ENCODE data around the gene RAD54L.
"Not testable (repeated sequence)": the region's sequence is repeated elsewhere in the genome, so short reads cannot be mapped to it uniquely, and the experiment has no call there.

RAD54L gene

GRCh38 chr1:46285730-46286477 is 38.3 kb downstream of the RAD54L start:
- DNase-seq (ENCODE audit: low read depth), result no peak

GRCh38 chr1:46288485-46289133 is 41.0 kb downstream of the RAD54L start:
- DNase-seq (ENCODE audit: low read depth), result peak; percentile 62

- DNase-seq (ENCODE audit: low read depth), result no peak
These were observed 41.6 kb downstream of the RAD54L start for GRCh38 chr1:46289134-46289494.

DNA sequence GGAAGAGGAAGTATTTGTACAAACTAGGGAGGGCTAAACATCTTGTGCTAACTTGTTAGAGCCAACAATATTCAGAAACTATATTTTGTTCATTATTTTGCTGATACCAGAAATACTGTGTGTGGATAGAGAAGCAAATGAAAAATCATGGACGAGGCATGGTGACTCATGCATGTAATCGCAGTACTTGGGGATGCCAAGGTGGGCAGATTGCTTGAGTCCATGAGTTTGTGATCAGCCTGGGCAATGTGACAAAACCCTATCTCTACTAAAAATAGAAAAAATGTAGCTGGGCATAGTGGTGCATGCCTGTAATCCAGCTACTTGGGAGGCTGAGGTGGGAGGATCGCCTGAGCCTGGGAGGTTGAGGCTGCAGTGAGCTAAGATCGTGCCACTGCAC is 42.4 kb downstream of the RAD54L start:
- no peak for DNase-seq (ENCODE audit: low read depth)

DNA sequence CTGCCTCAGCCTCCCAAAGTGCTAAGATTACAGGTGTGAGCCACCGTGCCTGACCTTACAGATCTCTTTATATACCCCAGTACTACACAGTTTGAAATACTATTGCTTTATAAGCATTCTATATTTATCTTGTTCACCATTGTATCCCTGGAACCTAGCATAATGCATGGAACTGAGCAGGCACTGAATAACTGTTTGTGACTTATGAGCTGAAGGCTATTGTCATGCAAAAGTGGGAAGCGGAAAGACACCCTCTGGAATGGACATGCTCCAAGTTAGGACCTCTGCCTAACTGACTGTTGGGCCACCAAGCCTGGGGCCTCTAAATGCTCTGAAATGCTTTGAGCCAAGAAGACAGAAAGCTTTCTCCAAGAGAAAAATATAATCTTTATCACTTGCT is 47.7 kb downstream of the RAD54L start:
- DNase-seq (ENCODE audit: low read depth), result no peak

DNA sequence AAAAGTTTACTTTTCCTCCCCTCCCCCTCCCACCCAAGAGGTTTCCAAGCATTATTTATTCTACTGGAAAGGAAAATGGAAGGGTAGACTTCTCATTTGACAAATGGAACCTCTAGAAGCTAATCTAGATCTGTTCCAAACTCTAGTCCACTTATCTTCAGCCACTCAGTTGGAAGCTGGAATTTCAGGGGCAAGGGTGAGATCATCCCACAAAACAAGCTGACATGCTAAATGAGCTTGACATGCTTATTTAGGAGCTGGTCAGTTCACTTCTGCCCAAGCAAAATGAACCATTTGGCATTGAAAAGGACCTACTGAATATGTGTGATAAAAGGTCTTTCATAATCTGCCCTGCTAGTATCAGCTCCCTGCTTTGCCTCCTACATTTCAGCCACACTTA is 50.8 kb downstream of the RAD54L start:
- peak; percentile 75 for DNase-seq (ENCODE audit: low read depth)

GRCh38 chr1:46300673-46301405 is 53.3 kb downstream of the RAD54L start:
- peak; percentile 32 for DNase-seq (ENCODE audit: low read depth)

DNA sequence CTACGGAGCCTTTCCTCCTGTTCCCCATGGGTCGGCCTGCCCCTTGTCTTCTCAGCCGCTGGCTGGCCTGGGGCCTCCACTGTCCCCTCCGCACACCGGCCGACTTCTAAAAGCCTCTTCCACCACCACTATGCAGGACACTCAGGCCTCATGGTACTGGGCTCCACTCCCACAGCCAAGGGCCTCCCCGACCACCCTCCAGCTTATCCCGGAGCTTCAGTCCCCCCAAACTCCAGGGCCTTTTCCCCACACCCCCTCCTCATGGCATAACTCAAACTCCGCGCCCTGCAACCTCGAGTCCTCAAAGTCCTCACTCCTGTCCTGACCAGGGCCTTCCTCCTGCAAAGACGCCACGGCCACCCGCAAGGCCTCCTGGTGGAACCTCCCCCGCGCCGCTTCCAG is 53.8 kb downstream of the RAD54L start:
- no peak for DNase-seq (ENCODE audit: low read depth)

GRCh38 chr1:46301808-46302640 is 54.5 kb downstream of the RAD54L start:
- DNase-seq (ENCODE audit: low read depth), result peak; percentile 51

- peak; percentile 31 for DNase-seq (ENCODE audit: low read depth)
These were observed 55.1 kb downstream of the RAD54L start for GRCh38 chr1:46302641-46303037.

DNA sequence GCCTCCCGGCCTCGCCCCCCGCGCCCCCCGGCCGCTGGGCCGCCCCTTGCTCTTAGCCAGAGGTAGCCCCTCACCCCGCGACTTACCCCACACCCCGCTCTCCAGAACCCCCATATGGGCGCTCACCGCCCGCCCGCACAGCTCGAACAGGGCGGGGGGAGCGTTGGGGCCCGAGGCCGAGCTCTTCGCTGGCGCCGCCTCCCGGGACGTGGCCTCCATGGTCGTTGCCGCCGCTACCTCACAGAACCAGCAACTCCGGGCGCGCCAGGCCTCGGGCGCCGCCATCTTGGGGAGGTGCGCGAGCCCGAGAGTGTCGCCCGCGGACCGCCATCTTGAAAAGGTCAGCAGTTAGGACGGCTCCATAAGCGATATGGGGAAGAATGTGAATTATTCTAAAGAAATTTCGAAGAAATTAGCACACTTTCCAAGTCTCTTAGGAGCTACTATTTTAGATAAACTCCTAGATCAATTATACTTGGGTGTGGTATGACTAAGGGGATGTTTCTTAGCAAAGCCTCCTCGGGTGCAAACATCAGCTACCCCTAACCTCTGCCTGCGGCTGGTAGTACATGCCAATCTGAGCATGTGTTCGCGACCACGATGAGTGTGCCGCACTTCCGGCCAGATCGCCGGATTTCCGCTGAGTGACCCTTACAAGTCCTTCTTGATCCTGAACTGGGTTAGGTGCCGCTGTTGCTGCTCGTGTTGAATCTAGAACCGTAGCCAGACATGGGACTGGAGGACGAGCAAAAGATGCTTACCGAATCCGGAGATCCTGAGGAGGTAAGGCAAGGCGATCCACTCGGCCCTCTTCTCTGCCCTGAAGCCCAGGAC is 55.7 kb downstream of the RAD54L start, which contains the start of the genes LRRC41 and UQCRH:
Gene LRRC41 (minus strand): TSS at position 579 of the 834 bp plus-strand sequence. CDS start 294 bp downstream, at position 285.
Gene UQCRH (plus strand): TSS at position 661 of the 834 bp plus-strand sequence. CDS start 69 bp downstream, at position 730.
- peak; percentile 98 for DNase-seq (ENCODE audit: low read depth)

DNA sequence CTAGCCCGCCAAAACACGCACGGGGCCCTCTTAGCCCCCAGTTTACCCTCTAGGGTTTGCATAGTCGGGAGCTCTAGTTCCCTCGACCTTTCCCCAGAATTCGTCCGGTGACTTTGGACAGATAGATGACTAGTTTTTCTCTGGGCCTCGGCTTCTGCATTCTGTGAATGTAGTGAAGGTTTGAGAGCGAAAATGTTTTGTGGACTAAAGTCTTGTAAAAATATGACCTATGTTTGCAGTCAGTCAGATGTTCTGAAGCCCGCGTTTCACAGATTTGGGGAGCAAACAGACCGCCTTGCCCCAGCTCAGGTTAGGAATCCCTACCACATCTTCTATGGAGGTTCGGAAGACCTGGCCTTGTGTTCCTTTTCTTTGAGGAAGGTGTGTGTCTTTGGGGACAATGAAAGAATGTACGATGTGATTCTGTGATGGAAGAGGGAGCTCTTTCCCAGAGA is 56.3 kb downstream of the RAD54L start:
- no peak for DNase-seq (ENCODE audit: low read depth)

- no peak for DNase-seq (ENCODE audit: low read depth)
These were observed 58.6 kb downstream of the RAD54L start for GRCh38 chr1:46306159-46306530.

DNA sequence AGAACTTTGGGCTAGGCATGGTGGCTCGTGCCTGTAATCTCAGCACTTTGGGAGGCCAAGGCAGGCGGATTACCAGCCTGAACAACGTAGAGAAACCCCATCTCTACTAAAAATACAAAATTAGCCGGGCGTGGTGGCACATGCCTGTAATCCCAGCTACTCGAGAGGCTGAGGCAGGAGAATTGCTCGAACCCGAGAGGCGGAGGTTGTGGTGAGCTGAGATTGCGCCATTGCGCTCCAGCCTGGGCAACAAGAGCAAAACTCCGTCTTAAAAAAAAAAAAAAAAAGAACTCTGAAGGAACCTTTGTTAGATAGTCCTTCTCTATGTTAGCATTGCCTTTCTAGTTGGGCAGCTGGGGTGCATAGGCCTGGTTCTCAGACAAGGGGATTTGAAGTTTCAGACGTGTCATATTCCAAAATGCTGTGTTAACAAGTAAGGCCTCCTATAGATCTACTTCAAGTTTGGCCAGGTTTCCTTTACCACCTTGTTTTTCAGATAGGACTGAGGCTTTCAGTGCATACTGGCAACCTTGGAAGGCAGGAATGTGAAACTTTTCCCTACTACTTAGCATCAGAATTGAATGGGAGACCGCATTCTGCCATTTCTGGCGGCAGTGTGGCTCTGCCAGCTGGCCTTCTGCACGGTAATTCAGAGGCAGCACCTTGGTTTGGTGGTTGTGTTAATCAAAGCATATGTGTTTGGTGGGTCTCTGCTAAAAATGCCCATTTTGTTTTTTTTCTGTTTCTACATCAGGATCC is 62.0 kb downstream of the RAD54L start:
- no peak for DNase-seq (ENCODE audit: low read depth)

DNA sequence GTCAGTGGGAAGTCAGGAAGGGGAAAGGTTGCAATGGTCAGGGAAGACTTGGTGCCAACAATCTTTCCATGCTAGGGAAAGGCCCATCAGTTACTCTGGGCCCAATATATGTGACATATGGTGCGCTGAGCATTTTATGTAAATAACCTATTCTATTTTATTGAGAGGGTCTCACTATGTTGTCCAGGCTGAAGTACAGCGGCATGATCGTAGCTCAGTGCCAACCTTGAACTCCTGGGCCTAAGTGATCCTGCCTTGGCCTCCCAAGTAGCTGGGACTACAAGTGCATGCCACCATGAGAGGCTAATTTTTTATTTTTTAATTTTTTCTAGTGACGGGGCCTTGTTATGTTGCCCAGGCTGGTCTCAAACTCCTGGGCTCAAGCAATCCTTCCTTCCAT is 62.8 kb downstream of the RAD54L start:
- no peak for DNase-seq (ENCODE audit: low read depth)

- DNase-seq (ENCODE audit: low read depth), result peak; percentile 17
These were observed 68.3 kb downstream of the RAD54L start for GRCh38 chr1:46315669-46316403.

DNA sequence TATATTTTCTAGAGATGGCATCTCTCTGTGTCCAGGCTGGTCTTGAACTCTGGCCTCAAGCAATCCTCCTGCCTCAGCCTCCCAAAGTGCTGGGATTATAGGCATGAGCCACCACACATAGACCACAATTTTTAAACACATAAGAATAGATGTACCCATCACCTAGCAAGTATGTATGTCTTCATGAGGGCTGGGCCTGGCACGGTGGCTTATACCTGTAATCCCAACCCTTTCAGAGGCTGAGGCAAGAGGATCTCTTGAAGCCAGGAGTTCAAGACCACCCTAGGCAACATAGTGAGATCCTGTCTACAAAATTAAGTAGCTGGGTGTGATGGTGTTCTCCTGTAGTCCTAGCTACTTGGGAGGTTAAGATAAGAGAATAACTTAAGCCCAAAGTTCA is 69.8 kb downstream of the RAD54L start:
- no peak for DNase-seq (ENCODE audit: low read depth)

GRCh38 chr1:46319301-46319700 is 71.7 kb downstream of the RAD54L start:
- DNase-seq (ENCODE audit: low read depth), result not testable (repeated sequence)

All from amniotic epithelial cell (primary cell).